ENCODE results near the gene ODR4. TPM values are rescaled to one million over a fixed set of nuclear protein-coding genes. Genes with fewer than 3 reads are reported as not detected.

The ODR4 gene
- total RNA-seq: 7.9 and 8.4 TPM in 2 replicates

GRCh38 chr1:186375152-186375928, at the start of gene ODR4, which contains the start of gene TPR:
Gene ODR4, plus strand, starts transcription at chr1:186375838. Its CDS starts 3,948 bp downstream, at chr1:186379786.
Gene TPR, minus strand, starts transcription at chr1:186375253. Its CDS starts 225 bp downstream, at chr1:186375028.

GRCh38 chr1:186461014-186461413, 85.4 kb downstream of the ODR4 start, which contains the start of gene PDC:
Gene PDC, minus strand, starts transcription at chr1:186461114. Its CDS starts 11,655 bp downstream, at chr1:186449459.

Other genes starting within 250 kb of the ODR4 start
- under 0.01 and 0.81 TPM in 2 replicates for gene PRG4, start 79.6 kb upstream of the ODR4 start, total RNA-seq
- 37.5 and 49.2 TPM in 2 replicates for gene TPR, start 585 bp upstream of the ODR4 start, total RNA-seq
- gene PDC, start 85.3 kb downstream of the ODR4 start, total RNA-seq: not detected in 2 replicates

All from cardiac atrium fibroblast (primary cell).